HG03064 (cell line): Measurements from ENCODE around the gene CBL.
"Not testable (repeated sequence)": the region's sequence is repeated elsewhere in the genome, so short reads cannot be mapped to it uniquely, and the experiment has no call there.

Experiments used
- ATAC-seq: cut with Tn5 transposase; IDR thresholded peaks from one replicate; pipeline ENCODE4 v1.9.1; 2021; ENCODE audit warnings: low read depth; ENCODE audit not compliant: unreplicated experiment

The CBL gene

GRCh38 chr11:119205574-119206510 is at the start of gene CBL:
Gene CBL, plus strand, starts transcription at chr11:119206339. Its CDS starts 79 bp downstream, at chr11:119206418.
- peak; percentile 69 for ATAC-seq

GRCh38 chr11:119156496-119156895 is 49.6 kb upstream of the CBL start:
- no peak for ATAC-seq

DNA sequence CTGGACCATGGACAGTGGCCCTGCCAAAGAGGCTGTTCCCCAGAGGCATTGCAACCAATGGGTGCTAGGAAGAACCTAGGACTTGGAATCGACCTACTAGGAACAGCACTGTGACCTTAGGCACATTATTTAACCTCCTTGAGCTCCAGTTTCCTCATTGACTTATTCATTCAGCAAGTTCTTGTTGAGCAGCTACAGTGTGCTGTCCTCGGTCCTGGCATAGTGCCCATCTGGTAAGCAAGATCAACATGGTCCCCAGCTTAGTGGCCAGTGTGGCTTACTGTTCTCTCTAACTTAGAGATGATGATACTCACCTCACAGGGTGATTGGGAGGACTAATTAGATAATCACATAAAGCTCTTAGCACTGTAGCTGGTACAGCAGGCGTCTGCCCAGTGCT is 49.1 kb upstream of the CBL start:
- no peak for ATAC-seq

DNA sequence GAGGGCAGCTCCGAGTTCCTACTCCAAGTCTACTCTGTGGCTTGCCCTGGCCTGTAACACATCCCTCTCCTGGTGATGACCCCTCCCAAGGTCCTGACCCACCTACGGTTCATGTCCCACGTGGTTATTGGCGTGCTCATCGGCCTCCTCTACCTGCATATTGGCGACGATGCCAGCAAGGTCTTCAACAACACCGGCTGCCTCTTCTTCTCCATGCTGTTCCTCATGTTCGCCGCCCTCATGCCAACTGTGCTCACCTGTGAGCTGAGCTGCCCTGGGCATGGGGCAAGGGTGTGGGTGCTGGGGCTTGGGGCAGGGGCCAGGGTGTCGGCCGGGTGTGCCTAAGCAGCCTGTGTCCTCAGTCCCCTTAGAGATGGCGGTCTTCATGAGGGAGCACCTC is 47.7 kb upstream of the CBL start:
- no peak for ATAC-seq

DNA sequence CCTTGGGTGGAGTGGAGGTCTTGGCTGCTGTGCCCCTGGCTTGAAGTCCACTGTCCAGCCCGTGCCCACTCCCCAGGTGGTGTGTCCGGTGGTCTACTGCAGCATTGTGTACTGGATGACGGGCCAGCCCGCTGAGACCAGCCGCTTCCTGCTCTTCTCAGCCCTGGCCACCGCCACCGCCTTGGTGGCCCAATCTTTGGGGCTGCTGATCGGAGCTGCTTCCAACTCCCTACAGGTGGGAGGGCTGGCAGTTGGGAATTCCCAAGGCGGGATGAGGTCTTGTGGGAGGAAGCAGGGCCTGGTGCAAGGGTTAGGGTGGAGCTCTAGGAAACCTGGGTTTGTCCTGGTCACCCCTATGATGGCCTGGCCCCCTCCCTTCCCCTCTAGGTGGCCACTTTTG is 46.0 kb upstream of the CBL start:
- ATAC-seq, result no peak

GRCh38 chr11:119161871-119162270 is 44.3 kb upstream of the CBL start:
- ATAC-seq, result no peak

- ATAC-seq, result no peak
These were observed 39.6 kb upstream of the CBL start for GRCh38 chr11:119166368-119167076.

GRCh38 chr11:119167077-119167458 is 39.1 kb upstream of the CBL start:
- not testable (repeated sequence) for ATAC-seq

GRCh38 chr11:119167933-119168332 is 38.2 kb upstream of the CBL start:
- no peak for ATAC-seq

DNA sequence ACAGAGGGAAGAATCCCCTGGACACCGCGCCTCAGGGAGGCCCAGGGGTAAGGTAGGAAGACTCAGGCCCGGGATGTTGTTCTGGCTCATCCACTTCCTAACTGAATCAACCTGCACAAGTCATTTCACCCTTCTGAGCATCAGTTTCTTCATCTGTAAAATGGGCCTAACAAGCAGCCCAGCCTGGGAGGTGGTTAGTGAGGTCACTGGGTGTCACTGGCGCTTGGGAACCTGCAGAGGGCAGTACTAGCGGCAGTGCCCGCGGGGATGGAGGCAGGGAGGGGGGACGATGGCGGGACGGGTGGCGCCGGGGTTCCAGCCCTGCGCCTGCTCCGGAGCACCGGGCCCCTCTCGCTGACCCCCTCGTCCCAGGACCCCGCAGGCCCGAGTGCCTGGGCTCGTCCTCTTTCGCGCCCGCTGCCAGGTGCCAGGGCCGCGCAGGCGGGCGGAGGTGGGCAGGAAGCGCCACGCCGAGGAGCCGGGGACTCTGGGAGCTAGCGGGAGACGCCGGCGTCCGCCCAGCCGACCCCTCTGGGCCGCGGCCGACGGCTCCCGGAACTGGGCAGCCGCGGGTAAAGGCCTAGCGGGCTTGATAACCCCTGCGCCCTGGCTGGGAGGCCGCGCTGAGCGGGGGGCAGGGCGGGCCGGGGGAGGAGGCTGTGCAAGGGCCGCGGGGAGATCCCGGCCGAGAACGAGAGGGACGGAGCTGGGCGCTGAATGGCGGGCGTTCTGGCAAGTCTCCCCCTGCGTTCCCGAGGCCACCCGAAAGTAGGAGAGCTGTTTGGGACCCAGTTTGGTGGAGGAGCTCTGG is 37.5 kb upstream of the CBL start, which contains the start of gene NLRX1:
TSS of gene NLRX1 (plus strand) at position 255 of the 811 bp plus-strand sequence. CDS start 2,679 bp downstream, outside the sequence.
- ATAC-seq, result peak; percentile 86

DNA sequence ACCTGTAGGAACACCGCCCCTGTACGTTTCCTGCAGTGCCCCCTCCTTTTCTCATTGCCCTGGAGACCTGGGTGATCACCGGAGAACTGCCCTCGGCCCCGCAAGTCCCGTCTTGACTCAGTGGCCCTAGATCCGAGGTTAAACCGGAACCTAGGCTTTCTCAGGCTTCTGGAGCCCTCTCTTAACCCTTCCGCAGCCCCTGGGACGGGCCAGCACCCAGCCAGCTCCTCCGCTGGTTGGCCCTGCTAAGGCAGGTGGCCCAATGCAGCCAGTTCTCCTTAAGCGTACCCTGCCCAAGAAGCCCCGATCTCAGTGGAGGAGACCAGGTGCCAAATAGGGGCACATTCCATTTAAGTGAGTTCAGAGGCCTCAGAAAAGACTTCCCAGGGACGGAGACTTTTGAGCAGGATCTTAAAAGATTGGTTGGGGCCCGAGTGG is 36.8 kb upstream of the CBL start:
- ATAC-seq, result no peak

GRCh38 chr11:119172513-119172912 is 33.6 kb upstream of the CBL start:
- no peak for ATAC-seq

DNA sequence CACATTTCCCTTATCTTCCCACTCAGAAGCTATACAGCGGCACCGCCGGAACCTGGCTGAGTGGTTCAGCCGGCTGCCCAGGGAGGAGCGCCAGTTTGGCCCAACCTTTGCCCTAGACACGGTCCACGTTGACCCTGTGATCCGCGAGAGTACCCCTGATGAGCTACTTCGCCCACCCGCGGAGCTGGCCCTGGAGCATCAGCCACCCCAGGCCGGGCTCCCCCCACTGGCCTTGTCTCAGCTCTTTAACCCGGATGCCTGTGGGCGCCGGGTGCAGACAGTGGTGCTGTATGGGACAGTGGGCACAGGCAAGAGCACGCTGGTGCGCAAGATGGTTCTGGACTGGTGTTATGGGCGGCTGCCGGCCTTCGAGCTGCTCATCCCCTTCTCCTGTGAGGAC is 32.7 kb upstream of the CBL start:
- no peak for ATAC-seq

DNA sequence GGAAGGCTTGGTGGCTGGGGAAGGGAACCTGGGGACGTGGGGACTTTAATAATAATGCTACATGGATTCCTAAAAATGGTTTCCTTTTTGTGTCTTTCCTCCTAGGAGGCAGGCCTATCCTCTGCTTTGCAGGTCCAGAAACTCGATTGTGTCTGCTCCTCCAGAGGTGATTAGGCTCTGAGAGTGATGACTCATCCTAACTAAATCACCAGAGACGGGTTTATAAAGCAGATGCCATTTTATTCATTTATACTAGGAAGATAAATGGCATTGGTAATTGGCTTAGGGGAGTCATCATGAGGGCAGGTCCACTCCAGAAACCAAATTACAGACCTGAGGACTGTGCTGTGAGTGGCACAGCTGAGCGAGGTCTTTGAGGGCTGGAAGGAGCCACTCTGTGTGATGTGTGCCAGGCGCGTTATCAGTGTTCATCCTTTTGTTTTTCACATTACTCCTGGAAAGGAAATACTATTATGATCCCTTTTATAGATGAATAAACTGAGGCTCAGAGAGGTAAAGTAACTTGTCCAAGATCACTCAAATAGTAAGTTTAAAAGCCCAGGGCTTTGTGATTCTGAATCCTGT is 30.6 kb upstream of the CBL start:
- no peak for ATAC-seq

DNA sequence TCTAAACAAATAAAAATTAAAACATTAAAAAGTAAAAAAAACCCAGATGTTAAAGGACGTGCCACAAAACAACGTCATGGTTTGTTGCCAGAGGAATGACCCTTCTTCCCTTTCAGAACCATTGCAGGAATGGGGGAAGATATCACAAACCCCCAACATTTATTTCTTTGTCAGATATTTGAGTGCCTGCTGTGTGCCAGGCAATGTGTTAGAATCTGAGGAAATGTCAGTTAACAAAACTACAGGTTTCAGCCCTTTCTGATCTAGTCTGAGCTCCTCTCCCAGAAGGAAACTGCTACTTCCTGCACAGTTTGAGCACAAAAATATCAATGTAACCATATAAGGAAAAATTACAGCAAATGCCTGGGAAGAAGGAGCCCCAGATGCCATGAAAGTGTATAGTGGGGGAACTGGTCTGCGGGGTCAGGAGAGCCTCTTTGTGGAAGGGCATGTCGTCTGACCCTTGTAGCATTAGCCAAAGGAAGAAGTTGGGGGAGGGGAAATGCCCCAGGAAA is 27.9 kb upstream of the CBL start:
- no peak for ATAC-seq

- ATAC-seq, result no peak
These were observed 26.8 kb upstream of the CBL start for GRCh38 chr11:119179342-119179741.

DNA sequence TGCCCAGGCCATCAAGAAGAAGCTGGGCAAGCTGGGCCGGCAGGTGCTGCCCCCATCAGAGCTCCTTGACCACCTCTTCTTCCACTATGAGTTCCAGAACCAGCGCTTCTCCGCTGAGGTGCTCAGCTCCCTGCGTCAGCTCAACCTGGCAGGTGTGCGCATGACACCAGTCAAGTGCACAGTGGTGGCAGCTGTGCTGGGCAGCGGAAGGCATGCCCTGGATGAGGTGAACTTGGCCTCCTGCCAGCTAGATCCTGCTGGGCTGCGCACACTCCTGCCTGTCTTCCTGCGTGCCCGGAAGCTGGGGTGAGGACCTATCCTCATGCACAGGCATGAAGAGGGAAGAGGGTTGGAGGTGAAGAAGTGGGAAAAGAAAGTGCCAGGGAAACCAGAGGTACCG is 26.2 kb upstream of the CBL start:
- no peak for ATAC-seq

DNA sequence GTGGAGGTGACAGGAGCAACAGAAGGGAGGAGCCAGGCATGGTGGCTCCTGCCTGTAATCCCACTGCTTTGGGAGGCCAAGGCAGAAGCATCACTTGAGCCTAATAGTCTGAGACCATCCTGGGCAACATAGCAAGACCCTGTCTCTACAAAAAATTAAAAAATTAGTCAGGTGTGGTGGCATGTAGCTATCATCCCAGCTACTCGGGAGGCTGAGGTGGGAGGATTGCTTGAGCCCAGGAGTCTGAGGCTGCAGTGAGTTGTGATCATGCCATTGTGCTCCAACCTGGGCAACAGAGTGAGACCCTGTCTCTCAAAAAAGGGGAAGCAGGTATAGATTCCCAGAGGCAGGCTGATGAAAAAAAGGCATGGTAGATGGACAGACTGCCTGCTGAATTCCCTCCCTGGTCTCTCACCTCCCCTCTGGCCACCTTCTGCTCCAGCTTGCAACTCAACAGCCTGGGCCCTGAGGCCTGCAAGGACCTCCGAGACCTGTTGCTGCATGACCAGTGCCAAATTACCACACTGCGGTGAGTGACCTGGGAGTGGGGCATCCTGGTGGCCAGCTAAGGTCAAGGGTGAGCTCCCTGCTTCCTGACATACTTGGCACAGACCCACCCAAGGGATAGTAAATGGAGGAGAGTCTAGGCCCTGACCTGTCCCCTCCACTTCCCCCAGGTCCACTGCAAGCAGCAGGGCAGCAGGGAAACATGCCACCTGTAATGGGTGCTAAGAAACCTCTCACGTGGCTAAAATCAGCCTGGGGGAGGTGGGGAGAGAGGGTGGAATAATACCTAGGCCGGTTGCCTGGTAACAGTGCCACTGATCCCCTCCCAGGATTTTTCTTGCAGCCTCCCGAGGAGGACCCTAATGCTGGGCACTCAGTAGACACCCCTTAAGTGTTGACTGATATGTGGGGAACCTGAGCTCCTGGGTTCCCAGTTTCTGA is 25.1 kb upstream of the CBL start:
- no peak for ATAC-seq
